ENCODE measurements around the gene DCAKD. TPM values are rescaled to one million over a fixed set of nuclear protein-coding genes. Genes with fewer than 3 reads are reported as not detected.

The DCAKD gene
- total and polyA plus RNA-seq, 2 of the 8 experiments (the other 6 are each of a cell fraction or from before 2014, with no cell fraction given), result 35.6 to 52.9 TPM

DNA sequence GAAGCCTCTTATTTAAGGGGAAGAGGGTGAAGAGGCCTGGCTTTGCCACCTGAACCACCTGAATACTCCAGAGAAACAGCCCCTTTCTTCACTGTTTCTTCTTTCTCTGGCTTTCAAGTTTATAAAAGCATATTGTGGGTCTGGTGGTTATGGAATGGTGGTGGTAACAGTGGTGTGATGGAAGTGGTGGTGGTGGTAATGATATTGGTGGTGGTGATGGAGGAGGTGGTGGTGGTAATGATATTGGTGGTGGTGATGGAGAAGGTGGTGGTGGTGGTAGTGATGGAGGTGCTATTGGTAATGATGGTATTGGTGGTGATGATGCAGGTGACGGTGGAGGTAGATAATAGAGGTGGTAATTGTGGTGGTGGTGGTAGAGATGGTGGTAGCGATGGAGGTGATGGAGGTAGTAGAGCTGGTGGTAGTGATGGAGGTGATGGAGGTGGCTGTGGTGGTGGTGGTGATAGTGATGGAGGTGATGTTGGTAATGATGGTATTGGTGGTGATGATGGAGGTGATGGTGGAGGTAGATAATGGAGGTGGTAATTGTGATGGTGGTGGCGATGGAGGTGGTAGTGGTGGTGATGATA is 69.2 kb downstream of the DCAKD start:
- ChIA-PET CTCF (ENCODE audit: partially characterized antibody) (interaction anchor here (1.3 kb wide), 1 partner anchor 40 kb away, joined by 3 read pairs; no protein-coding TSS in a partner anchor), POLR2A (ENCODE audit: partially characterized antibody) (interaction anchor here (0.7 kb wide), 1 partner anchor 759 kb away, joined by 3 read pairs; no protein-coding TSS in a partner anchor)
- Histone ChIP-seq H2BK120ac (replicated peaks; ENCODE audit: low read depth, low read length) (no peak overlapping the region), H3K18ac (ENCODE audit: extremely low read depth, low read length) (no peak overlapping the region), H4K91ac (replicated peaks; ENCODE audit: insufficient read length, low read length) (peak overlapping the region; percentile 19), H4K5ac (ENCODE audit: insufficient read length, low read depth, low read length) (no peak overlapping the region), H4K8ac (ENCODE audit: extremely low read depth, insufficient read depth, low read length) (no peak overlapping the region), H3K79me1 (ENCODE audit: low read depth, low read length) (no peaks in the 10 kb centered on the region), H3K23ac (ENCODE audit: insufficient read length) (no peak overlapping the region), H3K9me3 (ENCODE audit: insufficient read depth in 2 of 2, low read depth in 1 of 2, low read length in 1 of 2) (no peaks in the 10 kb centered on the region), H3K4me3 (ENCODE audit: extremely low read depth in 1 of 4, insufficient read depth in 2 of 4, low read depth in 3 of 4, low read length in 4 of 4) (no peak overlapping the region), H3K27ac (ENCODE audit: low read depth, low read length) (no peak overlapping the region), H3K56ac (replicated peaks; ENCODE audit: insufficient read length, low read depth, low read length) (peak overlapping the region; percentile 95), H2BK20ac (ENCODE audit: low read length) (no peak overlapping the region), H2BK15ac (ENCODE audit: low read length) (no peak overlapping the region), H2AFZ (ENCODE audit: low read length) (no peak overlapping the region), H2BK12ac (ENCODE audit: low read depth, low read length) (no peak overlapping the region), H2AK5ac (ENCODE audit: low read depth, low read length) (no peak overlapping the region), H3K4me1 (replicated peaks in 1 of 4; ENCODE audit: control insufficient read depth in 3 of 4, insufficient read depth in 4 of 4, low read length in 3 of 4) (peaks cover 0 to 13% (median 8%) of the 10 kb centered on the region in 4 experiments; a peak in 6 of 7 replicates), H3K14ac (ENCODE audit: insufficient read length) (no peak overlapping the region), H3K23me2 (ENCODE audit: low read depth, low read length) (peaks cover 13% of the 10 kb centered on the region; the same call in 1 of the 2 replicates), H3K4ac (replicated peaks; ENCODE audit: insufficient read length, low read depth, low read length) (no peak overlapping the region), H4K20me1 (replicated peaks in 1 of 2; ENCODE audit: control insufficient read depth in 1 of 2, insufficient read depth in 2 of 2, low read length in 2 of 2) (no peaks in the 10 kb centered on the region), H2BK5ac (ENCODE audit: low read depth, low read length) (no peak overlapping the region), H3K4me2 (ENCODE audit: insufficient read depth in 1 of 2, low read depth in 2 of 2, low read length in 2 of 2) (no peak overlapping the region), H3K9ac (replicated peaks in 1 of 4; ENCODE audit: extremely low read depth in 1 of 4, low read depth in 3 of 4, low read length in 3 of 4) (no peak overlapping the region), H3K36me3 (ENCODE audit: control insufficient read depth in 2 of 4, insufficient read depth in 4 of 4, low read length in 3 of 4) (no peaks in the 10 kb centered on the region), H3K79me2 (ENCODE audit: control insufficient read depth in 1 of 2, insufficient read depth in 2 of 2, low read length in 2 of 2) (no peaks in the 10 kb centered on the region), H3K27me3 (replicated peaks in 1 of 4; ENCODE audit: control insufficient read depth in 3 of 4, extremely low read depth in 1 of 4, insufficient read depth in 3 of 4, low read length in 3 of 4) (peaks cover 0 to 8% (median 4%) of the 10 kb centered on the region in 4 experiments; a peak in 4 of 7 replicates)
- DNase-seq (ENCODE audit: low read depth in 1 of 2, low spot score in 2 of 2) (no peak), FAIRE-seq (no peak)
- 95% methylated on average over 3 of the region's 3 CpGs; no CpG with 5 or more reads in 1 of the 2 experiments for WGBS, 2 experiments (ENCODE audit: extremely low coverage in 1 of 2, insufficient coverage in 1 of 2, insufficient read length in 1 of 2, insufficient replicate concordance in 2 of 2, low coverage in 1 of 2, low lambda C conversion rate in 2 of 2, missing lambda C conversion rate in 1 of 2)
- TF ChIP-seq CEBPB (IDR thresholded peaks at IDR 0.05; ENCODE audit: low read depth, low read length) (no peak), SP4 (IDR thresholded peaks at IDR 0.05; ENCODE audit: low read length) (no peak), MAFK (IDR thresholded peaks at IDR 0.05; ENCODE audit: low read depth, low read length) (no peak), KDM1A (IDR thresholded peaks at IDR 0.05; ENCODE audit: borderline replicate concordance, low read length) (no peak), KDM5A (IDR thresholded peaks at IDR 0.05; ENCODE audit: low read length) (no peak)
- TF ChIP-seq, protein P1, sequence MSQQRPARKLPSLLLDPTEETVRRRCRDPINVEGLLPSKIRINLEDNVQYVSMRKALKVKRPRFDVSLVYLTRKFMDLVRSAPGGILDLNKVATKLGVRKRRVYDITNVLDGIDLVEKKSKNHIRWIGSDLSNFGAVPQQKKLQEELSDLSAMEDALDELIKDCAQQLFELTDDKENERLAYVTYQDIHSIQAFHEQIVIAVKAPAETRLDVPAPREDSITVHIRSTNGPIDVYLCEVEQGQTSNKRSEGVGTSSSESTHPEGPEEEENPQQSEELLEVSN (IDR thresholded peaks at IDR 0.05), result no peak
